PC-3 (cell line): ENCODE measurements around the gene SLC9A9.

Experiments used
- CTCF ChIP-seq: fragments of 300-600 bp; sonication (generic); conservative IDR thresholded peaks from 2 replicates; pipeline ENCODE4 v1.5.1; 2017; ENCODE audit warnings: antibody characterized with exemption, low read depth, mild to moderate bottlenecking, low read length
- EZH2 ChIP-seq: fragments of 300-600 bp; sonication (generic); IDR thresholded peaks from one replicate; pipeline ENCODE4 v1.6.1; 2017; ENCODE audit warnings: antibody characterized with exemption, mild to moderate bottlenecking, low read length; ENCODE audit not compliant: unreplicated experiment
- EZH2phosphoT487 ChIP-seq: fragments of 300-600 bp; sonication (generic); IDR thresholded peaks from 2 replicates; pipeline ENCODE4 v1.6.1; 2018; ENCODE audit warnings: mild to moderate bottlenecking, antibody characterized with exemption, low read length, borderline replicate concordance

- TF ChIP-seq CTCF = no peak
- TF ChIP-seq EZH2 = no peak
- no peak for TF ChIP-seq EZH2phosphoT487
These were observed 560.9 kb downstream of the SLC9A9 start for GRCh38 chr3:143287403-143287802.
